Right ventricle myocardium superior (tissue), 1 donor: ENCODE results near the gene ZFP42. TPM values are rescaled to one million over a fixed set of nuclear protein-coding genes. Genes with fewer than 3 reads are reported as not detected.
"Not testable (repeated sequence)": the region's sequence is repeated elsewhere in the genome, so short reads cannot be mapped to it uniquely, and the experiment has no call there.

Source experiments
- ATAC-seq: fragments of 200-7000 bp; cut with Tn5 transposase; one replicate; pipeline ENCODE4 v1.9.1; 2020; ENCODE audit warnings: mild to moderate bottlenecking; ENCODE audit not compliant: poor library complexity
- DNase-seq: peaks from one replicate; pipeline ENCODE4 v3.0.0-alpha.2; 2020
- intact Hi-C: fragments of 100-400 bp; cut with DNase I; formaldehyde crosslinking; loops from one replicate; pipeline ENCODE4 v1.11.2; 2022
- total RNA-seq: library from RNA; stranded (reverse); fragmentation: NEBNext Ultra II Directional; extraction: Animal tissue kit (Norgen Biotek cat#: 25700); gene quantifications from one replicate; pipeline ENCODE4 v1.2.1, GENCODE V29; 2021
- donor health status: DM: no; HTN: yes; CAD: no; lungs with severe emphysema.

The ZFP42 gene
- total RNA-seq, 1 donor from 2014 or later, result not detected

DNA sequence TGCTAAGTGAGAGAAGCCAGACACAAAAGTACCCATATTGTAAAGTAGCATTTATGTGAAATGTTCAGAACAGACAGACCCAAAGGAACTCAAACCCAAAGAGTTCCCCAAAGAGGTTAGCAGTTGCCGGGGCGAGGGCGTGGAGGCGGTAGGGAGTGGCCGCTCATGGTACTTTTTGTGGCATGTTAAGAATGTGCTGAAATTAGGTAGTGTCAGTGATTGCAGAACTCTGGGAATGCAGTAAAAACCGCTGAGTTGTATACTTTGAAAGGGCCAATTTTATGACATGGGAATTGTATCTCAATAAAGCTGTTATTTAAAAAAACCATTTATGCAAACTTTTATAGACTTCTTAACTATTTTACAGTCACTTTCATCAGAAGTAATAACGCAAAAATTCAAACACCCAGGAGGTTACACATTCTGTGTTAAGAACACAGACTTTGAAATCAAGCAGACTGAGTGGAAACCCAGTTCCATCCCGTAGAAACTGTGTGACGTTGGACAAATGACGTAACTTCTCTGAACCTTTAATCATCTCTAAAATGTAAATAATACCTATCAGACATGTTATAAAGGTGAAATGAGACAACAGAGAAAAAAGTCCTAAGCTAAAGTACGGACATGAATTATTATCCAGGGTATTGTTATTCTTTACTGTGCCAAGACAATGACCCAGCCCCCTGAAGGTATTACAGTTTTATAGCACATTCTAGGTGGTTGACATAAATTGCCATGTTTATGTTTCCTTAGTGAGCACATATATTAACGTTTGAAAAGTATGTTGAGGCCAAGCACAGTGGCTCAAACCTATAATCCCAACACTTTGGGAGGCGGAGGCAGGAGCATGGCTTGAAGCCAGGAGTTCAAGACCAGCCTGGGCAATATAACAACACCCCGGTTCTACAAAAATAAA lies 19.7 kb downstream of the ZFP42 start:
- intact Hi-C loops, result no loop called here
- ATAC-seq (no peak), DNase-seq (no peak)

DNA sequence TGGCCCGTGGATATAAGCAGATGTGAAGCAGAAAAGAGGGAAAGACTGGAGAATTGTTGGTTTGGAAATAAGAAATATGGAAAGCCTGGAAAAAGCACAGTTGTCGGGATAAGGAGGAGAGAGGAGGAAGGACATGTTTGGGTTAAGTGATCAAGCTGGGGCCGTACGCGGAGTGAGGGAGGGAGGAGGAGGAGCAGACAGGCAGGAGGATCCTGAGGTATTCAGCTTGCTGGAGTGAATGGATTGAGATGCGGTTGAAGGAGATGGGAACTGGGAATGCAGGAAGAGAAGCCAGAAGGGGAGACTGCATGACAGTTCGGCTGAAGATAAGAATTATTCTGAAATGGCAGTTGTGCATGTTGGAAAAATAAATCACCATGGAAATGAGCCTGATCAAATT lies 21.2 kb downstream of the ZFP42 start:
- intact Hi-C loops, result no loop called here
- no peak for ATAC-seq
- DNase-seq, result no peak

DNA sequence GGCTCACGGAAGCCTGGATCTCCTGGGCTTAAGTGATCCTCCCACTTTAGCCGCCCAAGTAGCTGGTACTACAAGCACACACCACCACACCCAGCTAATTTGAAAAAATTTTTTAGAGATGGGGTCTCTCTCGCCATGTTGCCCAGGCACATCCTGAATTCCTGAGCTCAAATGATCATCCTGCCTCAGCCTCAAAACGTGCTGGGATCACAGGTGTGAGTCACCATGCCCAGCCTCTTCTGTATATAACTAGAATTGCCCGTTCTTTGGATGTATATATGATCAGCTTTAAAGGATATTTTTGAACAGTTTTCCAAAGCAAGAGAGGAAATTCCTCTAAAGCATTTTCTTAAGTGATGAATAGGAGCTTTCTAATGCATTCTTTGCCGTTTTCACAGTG lies 22.7 kb downstream of the ZFP42 start:
- DNase-seq, result no peak
- intact Hi-C loops, result no loop called here
- no peak for ATAC-seq

DNA sequence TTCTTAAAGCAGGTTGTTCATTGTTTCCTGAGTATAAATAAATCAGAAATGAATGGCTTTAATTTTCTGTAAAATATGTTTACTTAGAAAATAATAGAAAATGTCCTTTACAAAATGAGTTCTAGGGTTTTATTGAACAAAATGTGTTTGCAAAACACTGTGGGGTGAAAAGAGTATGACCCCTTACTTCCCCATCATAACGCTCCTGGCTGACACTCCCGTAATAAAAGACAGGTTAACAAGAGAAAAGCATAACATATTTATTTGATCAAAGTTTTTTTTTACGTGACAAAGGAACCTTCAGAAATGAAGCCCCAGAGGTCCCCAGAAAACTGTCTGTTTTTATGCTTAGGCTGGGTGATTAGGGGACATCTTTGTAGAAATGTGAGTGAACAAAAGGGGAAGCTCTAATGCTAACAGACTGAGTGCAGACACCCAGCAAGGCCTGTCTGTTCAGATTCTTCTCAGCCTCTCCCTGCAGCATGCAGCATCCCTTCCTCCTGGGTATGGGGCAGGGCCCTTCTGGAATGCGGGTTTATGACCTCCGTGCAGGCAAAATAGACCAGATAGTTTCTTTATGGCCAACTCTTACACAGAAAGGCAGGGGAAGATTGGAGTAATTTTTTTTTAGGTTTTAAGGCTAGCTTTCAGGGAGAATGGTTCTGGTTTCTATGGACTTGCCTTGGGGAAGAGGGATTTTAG lies 26.1 kb downstream of the ZFP42 start:
- intact Hi-C loops, result no loop called here
- ATAC-seq (no peak), DNase-seq (no peak)

DNA sequence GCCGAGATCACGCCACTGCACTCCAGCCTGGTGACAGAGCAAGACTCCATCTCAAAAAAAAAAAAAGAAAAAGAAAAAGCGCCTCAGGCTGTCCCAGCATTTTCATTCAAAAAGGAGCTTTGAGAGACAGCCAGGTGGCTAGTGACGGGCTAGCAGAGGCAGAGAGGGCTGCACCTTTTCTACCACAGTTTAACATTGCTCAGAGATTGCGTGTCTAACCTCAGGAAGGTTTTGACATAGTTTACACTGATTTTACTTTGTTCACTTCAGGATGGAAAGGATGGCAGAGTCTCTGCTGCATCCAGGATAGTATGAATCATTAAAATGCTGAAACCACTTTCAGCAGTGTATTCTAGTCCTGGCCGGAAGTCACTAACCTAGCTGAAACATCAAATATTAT lies 28.1 kb downstream of the ZFP42 start:
- DNase-seq, result no peak
- intact Hi-C loops, result no loop called here
- ATAC-seq, result no peak

DNA sequence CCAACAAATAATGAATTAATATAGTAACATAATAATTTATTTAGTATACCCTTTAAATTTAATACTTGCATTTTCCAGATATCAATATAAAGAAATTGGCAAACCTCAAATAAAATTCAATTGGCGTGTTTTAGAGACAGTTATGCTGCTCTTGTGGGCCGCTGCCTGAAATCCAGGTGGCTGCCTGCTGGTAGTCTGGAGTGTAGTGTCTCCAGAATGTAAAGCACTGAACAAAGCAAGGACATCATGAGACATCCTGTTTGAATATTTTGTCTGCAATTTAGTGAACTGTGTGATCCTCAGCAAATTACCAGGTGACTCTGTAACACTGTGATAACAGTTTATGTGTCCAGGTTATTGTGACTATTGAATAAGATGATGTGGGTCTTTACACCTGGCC lies 29.9 kb downstream of the ZFP42 start:
- DNase-seq (no peak), ATAC-seq (no peak)
- intact Hi-C loops, result no loop called here

DNA sequence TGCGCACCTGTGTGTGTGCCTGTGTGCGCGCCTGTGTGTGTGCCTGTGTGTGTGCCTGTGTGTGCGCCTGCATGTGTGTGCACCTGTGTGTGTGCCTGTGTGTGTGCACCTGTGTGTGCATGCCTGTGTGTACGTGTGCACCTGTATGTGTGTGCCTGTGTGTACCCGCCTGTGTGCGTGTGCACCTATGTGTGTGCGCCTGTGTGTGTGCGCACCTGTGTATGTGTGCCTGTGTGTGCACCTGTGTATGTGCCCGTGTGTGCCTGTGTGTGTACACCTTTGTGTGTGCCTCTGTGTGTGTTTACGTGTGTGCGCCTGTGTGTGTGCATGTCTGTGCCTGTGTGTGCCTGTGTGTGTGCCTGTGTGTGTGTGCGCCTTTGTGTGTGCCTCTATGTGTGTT lies 33.5 kb downstream of the ZFP42 start:
- DNase-seq, result no peak
- no peak for ATAC-seq
- intact Hi-C loops, result no loop called here

DNA sequence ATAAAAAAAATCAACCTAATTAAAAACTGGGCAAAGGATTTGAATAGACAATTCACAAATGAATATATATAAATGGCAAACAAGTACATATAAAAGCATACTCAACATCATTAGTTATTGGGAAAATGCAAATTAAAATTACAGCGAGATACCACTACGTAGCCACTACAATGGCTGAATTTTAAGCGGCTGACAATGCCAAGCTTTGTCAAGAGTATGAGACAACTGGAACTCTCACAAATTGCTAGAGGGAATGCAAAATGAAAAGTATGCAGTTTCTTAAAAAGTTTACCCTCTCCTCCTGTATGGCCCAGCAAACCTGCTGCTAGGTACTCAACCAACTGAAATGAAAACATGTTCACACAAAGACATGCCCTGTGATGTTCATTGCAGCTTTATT lies 34.8 kb downstream of the ZFP42 start:
- ATAC-seq, result no peak
- no peak for DNase-seq
- intact Hi-C loops, result no loop called here

DNA sequence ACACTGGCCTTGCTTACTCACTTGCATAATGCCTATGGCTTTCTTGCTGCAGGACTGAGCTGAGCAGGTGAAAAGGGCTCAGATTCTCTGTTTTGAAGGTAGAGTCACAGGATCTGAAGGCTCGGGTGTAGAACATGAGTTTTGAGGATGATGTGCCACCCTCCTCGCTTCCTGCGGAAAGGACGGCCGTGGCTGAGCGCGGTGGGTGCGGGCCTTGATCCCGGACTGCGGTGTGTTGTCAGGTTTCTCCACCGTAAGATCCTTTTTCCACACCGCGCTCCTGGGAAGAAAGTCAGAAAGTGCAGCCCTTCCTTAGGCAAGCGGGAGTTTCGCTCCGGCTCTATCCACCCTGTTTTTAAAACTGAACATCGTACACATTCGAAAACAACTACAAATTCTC lies 36.2 kb downstream of the ZFP42 start:
- ATAC-seq, result no peak
- intact Hi-C loops, result no loop called here

DNA sequence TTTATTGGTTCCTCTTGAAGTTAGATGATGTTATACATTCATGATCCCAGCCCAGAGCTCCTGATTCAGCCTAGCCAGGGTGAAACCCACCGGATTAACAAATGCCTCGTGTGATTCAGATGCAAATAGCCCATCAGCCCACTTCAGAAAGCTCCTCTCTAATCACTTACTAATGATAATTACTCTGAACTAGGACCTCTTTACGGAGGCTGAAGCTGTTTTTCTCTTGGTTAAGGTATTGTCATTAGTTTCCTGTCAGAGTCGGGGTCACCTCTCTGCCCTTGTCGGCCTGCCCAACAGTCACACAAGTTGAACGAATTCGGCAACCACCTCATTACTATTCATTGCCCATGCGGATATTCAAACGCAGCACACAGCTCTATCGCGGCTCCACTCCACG lies 36.6 kb downstream of the ZFP42 start:
- DNase-seq (no peak), ATAC-seq (no peak)
- intact Hi-C loops, result no loop called here

More for the DNA sequence above, 36.2 kb downstream of the ZFP42 start:
- no peak for DNase-seq

DNA sequence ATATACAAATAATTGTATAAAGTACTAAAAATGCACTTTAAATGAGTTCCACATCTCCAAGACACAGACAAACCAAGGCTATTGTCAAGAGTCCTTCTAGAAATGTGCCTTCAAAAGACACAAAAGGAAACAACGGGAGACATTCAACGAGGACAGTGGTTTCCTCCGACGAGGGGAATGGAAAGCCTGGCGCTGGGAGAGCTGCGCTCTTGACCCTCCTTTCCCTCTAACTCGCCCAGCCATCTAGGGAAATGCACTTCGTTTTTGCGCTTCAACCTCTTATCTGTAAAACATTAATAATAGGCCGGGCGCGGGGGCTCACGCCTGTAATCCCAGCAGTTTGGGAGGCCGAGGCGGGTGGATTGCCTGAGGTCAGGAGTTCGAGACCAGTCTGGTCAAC lies 37.0 kb downstream of the ZFP42 start:
- ATAC-seq (no peak), DNase-seq (no peak)
- intact Hi-C loops, result no loop called here

DNA sequence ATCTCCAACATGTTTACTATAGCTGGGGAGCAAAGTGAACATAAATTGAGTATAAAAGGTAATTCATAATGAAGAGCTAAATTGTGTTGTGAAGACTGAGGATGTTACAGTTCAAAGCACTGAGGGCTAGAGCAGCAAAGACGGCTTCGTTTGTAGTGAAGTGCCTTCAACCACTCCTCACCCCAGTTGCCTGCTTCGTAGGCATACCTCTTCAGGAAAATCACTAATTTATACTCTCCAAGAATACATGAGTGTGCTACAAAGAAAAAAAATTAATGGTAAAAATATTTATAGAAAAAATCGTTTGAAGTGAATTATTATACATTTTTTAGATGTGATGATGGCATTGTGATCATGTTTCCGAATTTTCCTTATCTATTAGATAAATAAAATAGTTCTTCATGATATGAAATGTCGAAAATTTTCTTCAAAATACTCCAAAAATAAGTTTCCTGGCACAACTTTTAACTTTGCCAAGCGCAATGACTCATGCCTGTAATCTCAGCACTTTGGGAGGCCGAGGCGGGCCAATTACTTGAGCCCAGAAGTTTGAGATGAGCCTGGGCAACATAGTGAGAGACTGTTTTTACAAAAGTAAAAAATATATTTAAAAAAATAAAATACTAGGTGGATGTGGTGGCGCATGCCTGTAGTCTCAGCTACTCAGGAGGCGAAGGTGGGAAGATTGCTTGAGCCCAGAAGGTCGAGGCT lies 41.6 kb downstream of the ZFP42 start:
- intact Hi-C loops, result no loop called here

DNA sequence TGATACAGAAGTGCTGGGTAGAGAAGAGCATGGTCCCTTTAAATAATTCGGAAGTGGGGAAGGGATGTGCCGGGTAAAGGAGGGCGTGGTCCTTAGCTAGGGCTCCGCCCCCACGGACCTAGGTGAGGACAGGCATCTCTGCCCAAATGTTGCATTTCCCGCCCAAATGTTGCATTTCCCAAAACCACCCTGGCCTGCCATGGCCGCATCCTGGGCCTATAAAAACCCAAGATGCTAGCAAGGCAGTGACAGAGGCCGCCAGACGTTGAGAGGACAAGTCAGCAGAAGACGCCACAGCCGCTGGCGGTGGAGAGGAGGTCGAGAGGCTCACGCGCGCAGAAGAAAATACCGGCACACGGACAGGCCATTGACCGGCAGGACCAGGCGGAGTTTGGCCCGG lies 46.1 kb downstream of the ZFP42 start:
- ATAC-seq (no peak), DNase-seq (no peak)
- intact Hi-C loops, result no loop called here

More for the DNA sequence above, 41.6 kb downstream of the ZFP42 start:
- ATAC-seq (no peak), DNase-seq (no peak)

DNA sequence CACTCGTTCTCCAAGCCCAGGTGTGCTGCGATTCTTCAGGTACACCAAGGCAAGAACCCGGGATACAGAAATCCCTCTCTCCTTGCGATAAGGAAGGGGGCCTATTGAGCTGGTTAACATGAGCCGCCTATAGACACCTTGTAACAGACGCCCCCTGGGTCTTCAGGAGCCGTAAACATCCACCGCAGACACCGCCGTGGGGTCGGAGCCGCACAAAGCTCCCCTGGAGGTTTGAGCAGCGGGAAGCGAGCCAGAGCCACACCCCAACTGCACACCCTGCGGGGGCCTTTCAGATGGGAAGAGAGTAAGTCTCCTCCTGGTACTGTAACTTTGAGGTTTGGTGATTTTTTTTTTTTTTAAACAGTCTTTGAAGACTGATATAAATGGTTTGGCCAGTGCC lies 46.6 kb downstream of the ZFP42 start:
- ATAC-seq (no peak), DNase-seq (no peak)
- intact Hi-C loops, result no loop called here

DNA sequence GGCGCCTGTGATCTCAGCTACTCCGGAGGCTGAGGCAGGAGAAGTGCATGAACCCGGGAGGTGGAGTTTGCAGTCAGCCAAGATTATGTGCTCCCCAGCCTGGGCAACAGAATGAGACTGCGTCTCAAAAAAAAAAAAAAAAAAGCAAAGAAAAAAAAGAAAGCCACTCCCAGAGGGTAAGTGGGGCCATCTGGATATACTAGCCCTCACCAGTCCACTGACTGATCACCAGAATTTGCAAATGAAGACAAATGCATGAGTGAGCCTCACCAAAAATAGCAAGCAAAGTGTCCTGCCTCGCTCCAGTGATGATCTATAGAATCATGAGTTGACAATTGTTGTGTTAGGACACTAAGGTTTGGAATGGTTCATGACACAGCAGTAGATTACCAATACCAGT lies 47.6 kb downstream of the ZFP42 start:
- intact Hi-C loops, result no loop called here
- DNase-seq, result no peak
- ATAC-seq, result no peak

DNA sequence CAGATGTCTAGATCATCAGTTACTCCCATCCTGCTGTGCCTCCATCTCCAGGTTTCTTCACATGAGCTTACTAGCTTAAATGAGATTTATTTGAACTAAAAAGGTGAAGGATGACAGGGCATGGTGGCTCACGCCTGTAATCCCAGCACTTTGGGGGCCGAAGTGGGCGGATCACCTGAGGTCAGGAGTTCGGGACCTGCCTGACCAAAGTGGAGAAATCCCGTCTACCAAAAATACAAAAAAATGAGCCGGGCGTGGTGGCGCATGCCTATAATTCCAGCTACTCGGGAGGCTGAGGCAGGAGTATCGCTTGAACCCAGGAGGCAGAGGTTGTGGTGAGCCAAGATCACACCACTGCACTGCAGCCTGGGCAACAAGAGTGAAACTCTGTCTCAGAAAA lies 49.9 kb downstream of the ZFP42 start:
- DNase-seq, intact Hi-C loops, ATAC-seq: not testable (repeated sequence)

DNA sequence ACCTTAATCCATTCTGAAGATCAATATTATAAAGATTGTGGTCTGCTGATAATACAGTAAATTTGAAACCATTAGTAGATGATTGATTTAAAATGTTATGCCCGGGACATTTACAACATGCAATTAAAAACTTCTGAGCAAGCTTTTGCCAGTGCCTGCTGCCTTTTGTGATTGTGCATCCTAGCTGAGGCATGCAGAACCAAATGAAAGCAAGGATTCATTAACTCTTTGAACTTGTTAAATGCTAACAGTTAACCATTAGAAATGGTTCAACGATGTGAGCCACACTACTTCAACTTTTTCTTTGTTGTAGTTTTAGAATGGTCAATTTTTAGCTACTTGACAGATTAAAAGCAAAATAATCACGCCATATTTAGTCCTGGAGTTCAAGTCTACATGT lies 51.1 kb downstream of the ZFP42 start:
- no peak for DNase-seq
- intact Hi-C loops, result no loop called here
- ATAC-seq, result no peak

DNA sequence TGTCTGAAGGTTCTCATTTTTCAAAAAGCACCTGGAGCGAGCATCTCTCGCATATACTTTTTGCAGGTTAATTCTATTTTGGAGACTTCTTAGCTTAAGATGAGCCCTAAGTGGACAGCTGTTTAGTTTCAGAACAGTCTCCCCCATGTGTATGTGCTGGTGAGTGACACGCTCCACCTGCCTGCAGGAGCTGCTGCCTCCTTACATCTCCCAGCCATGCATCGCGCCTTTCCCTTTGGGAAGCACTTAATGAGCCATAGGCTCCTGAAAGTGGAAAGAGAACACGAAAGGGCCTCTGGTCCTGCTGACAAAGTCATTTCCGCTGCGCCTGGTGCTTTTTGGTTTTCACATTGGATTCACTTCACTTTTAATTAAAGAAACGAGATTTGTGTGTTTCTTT lies 57.7 kb downstream of the ZFP42 start:
- DNase-seq (no peak), ATAC-seq (no peak)
- intact Hi-C loops, result no loop called here
